Body of pancreas (tissue), 4 donors: ENCODE results near the gene ANXA6.

Experiments
- POLR2A ChIP-seq, 3 donors: fragments of 450-650 bp; IDR thresholded peaks; one replicate each; pipeline ENCODE4 v1.6.1; 2016; ENCODE audit warnings: antibody characterized with exemption in 3 of 3, mild to moderate bottlenecking in 2 of 3
- TF ChIP-seq, protein P1 (sequence below), 7 experiments: fragments of 450-650 bp in 4 of 7; fragments of 200-600 bp in 3 of 7; sonication (generic) in 3 of 7; IDR thresholded peaks; one replicate each; pipeline ENCODE4 v1.5.1; 2016 to 2019; ENCODE audit warnings: antibody characterized with exemption in 7 of 7

DNA sequence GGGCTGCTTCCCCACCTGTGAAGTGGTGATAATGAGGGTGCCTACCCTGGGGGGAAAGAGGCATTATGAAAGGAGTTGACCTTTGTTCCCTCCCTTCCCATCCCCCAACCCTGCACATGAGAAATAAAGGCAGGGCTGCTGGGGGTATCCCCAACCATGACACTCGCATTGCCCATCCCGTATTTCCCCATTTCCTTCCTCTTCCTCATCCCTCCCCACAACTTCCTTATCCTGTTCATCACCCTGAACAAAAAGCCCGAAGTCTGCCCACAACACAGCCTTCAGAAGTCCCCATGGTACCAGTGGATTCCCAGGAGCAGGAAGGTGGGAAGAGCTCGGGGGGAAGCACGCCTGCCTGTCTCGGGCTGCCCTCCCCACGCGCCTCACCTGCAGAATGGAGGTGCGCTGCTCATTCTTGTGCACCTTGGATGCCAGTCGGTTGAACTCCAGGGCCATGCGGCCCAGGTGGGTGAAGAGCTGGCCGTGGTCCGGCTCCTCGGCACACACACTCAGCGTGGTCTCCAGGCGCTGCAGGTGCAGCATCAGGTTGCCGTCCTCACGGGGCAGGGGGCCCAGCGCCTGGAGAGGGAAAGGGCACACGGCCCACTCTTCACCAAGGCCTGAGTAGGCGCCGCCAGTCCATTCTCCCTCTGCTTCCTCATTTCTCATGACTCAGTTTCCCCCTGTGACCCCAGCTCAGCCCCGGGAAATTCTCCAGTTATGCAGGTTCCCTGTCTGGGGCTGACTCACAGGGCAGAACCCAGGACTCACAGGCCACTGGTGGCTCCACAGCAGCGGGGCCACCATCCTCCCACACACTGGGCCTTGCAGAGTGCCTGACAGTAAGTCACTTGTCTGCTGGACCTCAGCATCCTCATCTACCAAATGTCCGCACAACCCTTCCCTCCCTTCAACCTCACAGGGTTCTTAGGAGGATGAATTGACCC lies 100.9 kb downstream of the ANXA6 start:
- TF ChIP-seq, protein P1, sequence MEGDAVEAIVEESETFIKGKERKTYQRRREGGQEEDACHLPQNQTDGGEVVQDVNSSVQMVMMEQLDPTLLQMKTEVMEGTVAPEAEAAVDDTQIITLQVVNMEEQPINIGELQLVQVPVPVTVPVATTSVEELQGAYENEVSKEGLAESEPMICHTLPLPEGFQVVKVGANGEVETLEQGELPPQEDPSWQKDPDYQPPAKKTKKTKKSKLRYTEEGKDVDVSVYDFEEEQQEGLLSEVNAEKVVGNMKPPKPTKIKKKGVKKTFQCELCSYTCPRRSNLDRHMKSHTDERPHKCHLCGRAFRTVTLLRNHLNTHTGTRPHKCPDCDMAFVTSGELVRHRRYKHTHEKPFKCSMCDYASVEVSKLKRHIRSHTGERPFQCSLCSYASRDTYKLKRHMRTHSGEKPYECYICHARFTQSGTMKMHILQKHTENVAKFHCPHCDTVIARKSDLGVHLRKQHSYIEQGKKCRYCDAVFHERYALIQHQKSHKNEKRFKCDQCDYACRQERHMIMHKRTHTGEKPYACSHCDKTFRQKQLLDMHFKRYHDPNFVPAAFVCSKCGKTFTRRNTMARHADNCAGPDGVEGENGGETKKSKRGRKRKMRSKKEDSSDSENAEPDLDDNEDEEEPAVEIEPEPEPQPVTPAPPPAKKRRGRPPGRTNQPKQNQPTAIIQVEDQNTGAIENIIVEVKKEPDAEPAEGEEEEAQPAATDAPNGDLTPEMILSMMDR (IDR thresholded peaks at IDR 0.05): no peak
- no peak for TF ChIP-seq POLR2A (IDR thresholded peaks at IDR 0.05)
